HL-60 (cell line): Measurements from ENCODE around the gene TNPO3.

Experiments used
- GABPA ChIP-seq: IDR thresholded peaks from 2 replicates; pipeline ENCODE4 v1.6.1; 2012; ENCODE audit warnings: low read depth
- POLR2AphosphoS5 ChIP-seq: IDR thresholded peaks from 2 replicates; pipeline ENCODE4 v1.6.1; 2012; ENCODE audit warnings: low read depth
- TF ChIP-seq, protein P1 (sequence below): IDR thresholded peaks from one replicate; pipeline ENCODE4 v1.5.1; 2011; ENCODE audit warnings: low read length, control low read depth, inconsistent platforms; ENCODE audit not compliant: insufficient read depth

DNA sequence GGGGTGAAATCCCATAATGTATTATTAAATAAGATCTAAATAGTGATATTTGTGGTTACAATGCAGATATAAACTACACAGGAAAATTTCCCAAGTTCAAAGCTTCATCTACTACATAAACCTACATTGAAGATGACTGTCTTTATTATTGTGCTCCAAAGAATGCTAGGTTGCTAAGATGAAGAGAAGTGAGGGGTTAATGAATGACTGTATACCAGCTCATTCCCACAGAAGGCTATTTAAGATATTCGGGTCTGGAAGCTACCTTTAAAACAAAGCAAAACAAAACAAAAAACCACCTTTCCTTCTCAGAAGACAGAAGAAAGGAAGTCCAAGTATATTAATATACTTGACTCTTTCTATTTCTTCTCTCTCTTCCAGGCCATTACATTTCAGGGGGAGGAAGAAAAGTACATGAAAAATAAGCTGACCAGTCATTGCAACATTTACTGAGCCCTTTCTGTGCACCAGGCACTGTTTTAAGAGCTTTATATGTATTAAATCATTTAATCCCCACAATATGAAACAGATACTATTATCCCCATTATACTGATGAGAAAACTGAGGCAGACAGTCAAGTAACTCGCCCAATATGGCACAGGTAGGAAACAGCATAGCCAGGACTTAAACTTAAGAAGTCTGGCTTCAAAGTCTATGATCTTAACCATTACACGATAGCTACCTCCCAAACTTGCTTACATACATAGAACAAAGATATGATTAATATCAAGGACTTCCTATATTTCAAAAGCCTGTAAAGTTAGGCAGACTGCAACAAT is 48.1 kb downstream of the TNPO3 start:
- TF ChIP-seq, protein P1, sequence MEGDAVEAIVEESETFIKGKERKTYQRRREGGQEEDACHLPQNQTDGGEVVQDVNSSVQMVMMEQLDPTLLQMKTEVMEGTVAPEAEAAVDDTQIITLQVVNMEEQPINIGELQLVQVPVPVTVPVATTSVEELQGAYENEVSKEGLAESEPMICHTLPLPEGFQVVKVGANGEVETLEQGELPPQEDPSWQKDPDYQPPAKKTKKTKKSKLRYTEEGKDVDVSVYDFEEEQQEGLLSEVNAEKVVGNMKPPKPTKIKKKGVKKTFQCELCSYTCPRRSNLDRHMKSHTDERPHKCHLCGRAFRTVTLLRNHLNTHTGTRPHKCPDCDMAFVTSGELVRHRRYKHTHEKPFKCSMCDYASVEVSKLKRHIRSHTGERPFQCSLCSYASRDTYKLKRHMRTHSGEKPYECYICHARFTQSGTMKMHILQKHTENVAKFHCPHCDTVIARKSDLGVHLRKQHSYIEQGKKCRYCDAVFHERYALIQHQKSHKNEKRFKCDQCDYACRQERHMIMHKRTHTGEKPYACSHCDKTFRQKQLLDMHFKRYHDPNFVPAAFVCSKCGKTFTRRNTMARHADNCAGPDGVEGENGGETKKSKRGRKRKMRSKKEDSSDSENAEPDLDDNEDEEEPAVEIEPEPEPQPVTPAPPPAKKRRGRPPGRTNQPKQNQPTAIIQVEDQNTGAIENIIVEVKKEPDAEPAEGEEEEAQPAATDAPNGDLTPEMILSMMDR = no peak
- no peak for TF ChIP-seq POLR2AphosphoS5
- no peak for TF ChIP-seq GABPA
